ENCODE data around the gene OR5K4. TPM values are rescaled to one million over a fixed set of nuclear protein-coding genes. Genes with fewer than 3 reads are reported as not detected.

OR5K4 gene
- total and polyA plus RNA-seq, 2 of the 8 experiments (the other 6 are each of a cell fraction or from before 2014, with no cell fraction given) = not detected

DNA sequence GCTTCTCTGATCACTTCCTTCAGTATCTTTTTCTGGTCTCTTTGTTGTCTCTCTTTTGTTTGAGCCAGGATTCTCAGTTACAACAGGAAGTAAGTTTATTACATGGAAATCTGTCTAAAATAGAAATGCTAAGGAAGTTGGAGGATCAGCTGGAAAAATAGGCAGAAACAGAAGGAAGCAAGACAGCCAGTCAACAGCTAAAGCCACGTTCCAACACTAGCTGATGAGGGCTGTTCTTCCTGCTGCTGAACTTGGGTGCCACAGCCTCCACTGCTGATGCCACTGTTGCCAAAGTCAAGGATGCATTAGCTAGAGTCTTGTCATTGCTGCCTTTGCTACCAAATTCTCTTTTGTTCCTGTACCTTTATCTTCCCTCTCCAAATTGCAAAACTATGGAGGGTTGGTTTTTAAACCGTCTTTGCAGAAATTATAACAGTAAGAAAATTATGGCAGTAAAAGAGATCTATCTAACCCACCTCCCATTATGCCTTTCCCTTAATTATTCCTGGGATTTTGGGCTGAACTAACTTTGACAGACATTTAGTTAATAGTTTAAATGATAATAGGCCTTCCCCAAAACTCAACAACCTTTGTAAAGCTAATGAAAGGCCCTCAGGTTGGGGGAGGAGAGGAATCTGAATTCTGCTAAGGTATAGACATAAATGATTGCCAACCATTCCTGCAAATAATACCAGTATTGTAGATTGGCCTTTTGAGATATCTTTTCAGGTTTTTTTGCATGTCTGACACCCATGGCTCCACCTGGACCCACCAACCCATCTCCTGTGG, 27.4 kb upstream of the OR5K4 start (continued):
- no peak for TF ChIP-seq RXRA (IDR thresholded peaks at IDR 0.05; ENCODE audit: insufficient read depth, low read depth, low read length)
- no peak for TF ChIP-seq CREB1 (IDR thresholded peaks at IDR 0.05)
- TF ChIP-seq SIX5 (IDR thresholded peaks at IDR 0.05; ENCODE audit: low read depth, low read length) = no peak
- TF ChIP-seq TAF1 (IDR thresholded peaks at IDR 0.05; ENCODE audit: low read depth, low read length) = no peak
- TF ChIP-seq POLR2AphosphoS5 (IDR thresholded peaks at IDR 0.05; ENCODE audit: low read depth, low read length) = peak; percentile 56; the same call in 1 of the 2 replicates
- no peak for TF ChIP-seq KDM5A (IDR thresholded peaks at IDR 0.05; ENCODE audit: low read length)
- no peak for TF ChIP-seq CEBPB (IDR thresholded peaks at IDR 0.05; ENCODE audit: low read depth, low read length)
- TF ChIP-seq TBP (IDR thresholded peaks at IDR 0.05; ENCODE audit: low read depth, low read length) = no peak

All from H1 (cell line).